SH-SY5Y (cell line): ENCODE measurements around the gene GSX2.

Experiments
- GATA2 ChIP-seq: IDR thresholded peaks from 2 replicates; pipeline ENCODE4 v1.6.1; 2011; ENCODE audit warnings: mild to moderate bottlenecking, low read depth, low read length
- GATA3 ChIP-seq: IDR thresholded peaks from 2 replicates; pipeline ENCODE4 v1.6.1; 2011; ENCODE audit warnings: low read depth, mild to moderate bottlenecking, low read length, moderate library complexity

DNA sequence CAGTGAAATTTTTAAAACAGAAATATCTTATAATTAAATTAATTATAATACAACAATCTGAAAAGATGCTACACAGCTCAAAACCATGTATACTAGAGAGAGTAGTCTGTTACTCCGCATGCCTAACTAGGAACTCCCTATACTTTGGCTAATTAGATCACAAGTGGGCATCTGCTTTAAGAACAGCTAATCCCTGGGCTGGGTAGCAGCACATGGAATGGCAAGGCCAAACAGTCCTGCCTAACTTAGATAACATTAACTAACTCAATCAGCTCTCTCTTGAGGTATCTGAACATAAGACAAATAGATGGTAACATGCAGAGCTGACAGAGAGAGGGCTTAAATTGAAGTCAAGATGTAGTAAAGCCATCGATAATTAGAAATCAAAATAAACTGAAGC lies 45.5 kb upstream of the GSX2 start:
- no peak for TF ChIP-seq GATA2
- no peak for TF ChIP-seq GATA3
